Adrenal gland (tissue), 12 donors: ENCODE data around the gene NEO1. TPM values are rescaled to one million over a fixed set of nuclear protein-coding genes. Genes with fewer than 3 reads are reported as not detected.

Experiments used
- DNase-seq, 7 donors: peaks; one replicate each; pipeline ENCODE4 v3.0.0-alpha.2; 2019 to 2020
- H3K27ac ChIP-seq, 5 donors: fragments of 200-600 bp; sonication (generic) in 4 of 5; 1 replicate in 3 of 5; 2 replicates in 2 of 5; pipeline versions ENCODE4 v1.5.1 to v1.8.0; 2016 to 2020; ENCODE audit warnings: mild to moderate bottlenecking in 1 of 5
- H3K27me3 ChIP-seq: fragments of 200-600 bp; 2 replicates; pipeline ENCODE4 v1.8.0; 2021
- H3K36me3 ChIP-seq, 2 donors: fragments of 200-600 bp; replicated peaks in 1 of 2; 1 replicate in 1 of 2; 2 replicates in 1 of 2; pipeline versions ENCODE4 v1.5.1 to v1.8.0; 2018 to 2022
- H3K4me1 ChIP-seq, 2 donors: fragments of 200-600 bp; replicated peaks in 1 of 2; 1 replicate in 1 of 2; 2 replicates in 1 of 2; pipeline versions ENCODE4 v1.5.1 to v1.8.0; 2018 to 2021
- H3K4me3 ChIP-seq, 4 donors: fragments of 200-600 bp; sonication (generic) in 3 of 4; one replicate each; pipeline ENCODE4 v1.5.1; 2016 to 2018
- H3K9me3 ChIP-seq, 3 donors: fragments of 200-600 bp; sonication (generic) in 1 of 3; replicated peaks in 1 of 3; 1 replicate in 2 of 3; 2 replicates in 1 of 3; pipeline versions ENCODE4 v1.5.1 to v1.8.0; 2016 to 2021
- CTCF ChIP-seq, 6 experiments: fragments of 450-650 bp in 4 of 6; fragments of 200-600 bp in 2 of 6; sonication (generic) in 1 of 6; IDR thresholded peaks; 1 replicate in 5 of 6; 2 replicates in 1 of 6; pipeline versions ENCODE4 v1.5.1 to v1.8.0; 2016 to 2021; ENCODE audit warnings: antibody characterized with exemption in 6 of 6, mild to moderate bottlenecking in 2 of 6, moderate library complexity in 1 of 6
- POLR2A ChIP-seq, 2 donors: fragments of 450-650 bp; IDR thresholded peaks; one replicate each; pipeline ENCODE4 v1.6.1; 2017; ENCODE audit warnings: antibody characterized with exemption in 2 of 2, mild to moderate bottlenecking in 2 of 2, moderate library complexity in 1 of 2
- WGBS, 4 donors: extraction: QIAGEN DNeasy Blood & Tissue Kit in 2 of 4; methylation state at CpG; one replicate each; pipeline versions ENCODE4 v1.1.5 to v1.1.7; 2013 to 2017; 5-methylcytosine and 5-hydroxymethylcytosine counted together
- intact Hi-C, 2 donors: fragments of 100-400 bp; cut with DNase I; formaldehyde crosslinking; loops; one replicate each; pipeline versions ENCODE4 v1.14.1 to v1.15.0; 2022 to 2023
- polyA plus RNA-seq, 3 donors: library from polyadenylated mRNA; stranded (reverse); fragments of 200-250 nt in 2 of 3; fragments of 350-450 nt in 1 of 3; fragmentation: Illumina TruSeq in 1 of 3; extraction: RNeasy Lipid Tissue Mini Kit (QIAGEN cat#74804) in 1 of 3; gene quantifications; one replicate each; pipeline ENCODE4 v1.2.3, GENCODE V29; 2013 to 2014
- total RNA-seq, 9 donors: library from RNA; depleted of rRNA in 4 of 9; stranded (reverse); fragments of >200 nt in 4 of 9; fragments of 120-200 nt in 1 of 9; fragmentation: NEBNext Ultra II Directional in 1 of 9; extraction: Animal tissue kit (Norgen Biotek cat#: 25700) in 1 of 9; gene quantifications; one replicate each; pipeline versions ENCODE4 v1.1.0 to v1.2.4, GENCODE V29; 2013 to 2023
- donor health status: healthy with polysubstance abuse.
- donor health status: Bipolar disorder and iron deficiency.
- donor health status: DM: yes; HTN: yes; CAD: no.
- donor health status: DM: no; HTN: no; CAD: no.
- donor health status: DM: no; HTN: no; CAD: no.
- donor health status: DM: yes; HTN: yes; CAD: no.

Gene NEO1
- total and polyA plus RNA-seq, 12 donors, result 5.7 to 28.6 (median 17.1) TPM

- WGBS, 4 donors, result 79 to 83% (median 79%) methylated on average over 7 of the region's 7 CpGs
- Histone ChIP-seq H3K4me1 (no peaks in the 10 kb centered on the region), H3K27ac (no peak overlapping the region), H3K27me3 (no peaks in the 10 kb centered on the region), H3K4me3 (no peak overlapping the region), H3K36me3 (no peaks in the 10 kb centered on the region), H3K9me3 (no peaks in the 10 kb centered on the region)
- TF ChIP-seq POLR2A (IDR thresholded peaks at IDR 0.05), result no peak
- no peak for TF ChIP-seq CTCF (IDR thresholded peaks at IDR 0.05)
- no peak for DNase-seq
- intact Hi-C loops, result no loop called here
Observed at GRCh38 chr15:73345658-73346057, 293.4 kb downstream of the NEO1 start.

- H3K36me3 ChIP-seq, result no peaks in the 10 kb centered on the region
- H3K27me3 ChIP-seq, result no peaks in the 10 kb centered on the region
- H3K4me3 ChIP-seq, result no peak overlapping the region
- no peaks in the 10 kb centered on the region for H3K4me1 ChIP-seq
- no peak for TF ChIP-seq POLR2A (IDR thresholded peaks at IDR 0.05)
- TF ChIP-seq CTCF (IDR thresholded peaks at IDR 0.05), result no peak
- 21 to 31% (median 26%) methylated on average over 8 to 9 of the region's 9 CpGs for WGBS, 4 donors
- intact Hi-C loops, result no loop called here
- no peaks in the 10 kb centered on the region for H3K9me3 ChIP-seq
- H3K27ac ChIP-seq, result no peak overlapping the region
- DNase-seq, result peak in 6 of 7 donors; percentile 32 to 57 (median 42)
Observed at GRCh38 chr15:73346735-73347312, 294.6 kb downstream of the NEO1 start.

- TF ChIP-seq POLR2A (IDR thresholded peaks at IDR 0.05) (no peak), CTCF (IDR thresholded peaks at IDR 0.05) (no peak)
- no peak overlapping the region for H3K27ac ChIP-seq
- no peak for DNase-seq
- H3K4me3 ChIP-seq, result no peak overlapping the region
- no peaks in the 10 kb centered on the region for H3K36me3 ChIP-seq
- intact Hi-C loops, result no loop called here
- H3K9me3 ChIP-seq, result no peaks in the 10 kb centered on the region
- no peaks in the 10 kb centered on the region for H3K27me3 ChIP-seq
- H3K4me1 ChIP-seq, result no peaks in the 10 kb centered on the region
Observed at GRCh38 chr15:73349191-73349590, 296.9 kb downstream of the NEO1 start.

- Histone ChIP-seq H3K27ac (no peak overlapping the region), H3K4me3 (no peak overlapping the region), H3K36me3 (no peaks in the 10 kb centered on the region), H3K4me1 (no peaks in the 10 kb centered on the region), H3K27me3 (no peaks in the 10 kb centered on the region), H3K9me3 (no peaks in the 10 kb centered on the region)
- intact Hi-C loops, result no loop called here
- 76 to 82% (median 80%) methylated on average over 10 of the region's 10 CpGs for WGBS, 4 donors
- no peak for DNase-seq
- no peak for TF ChIP-seq POLR2A (IDR thresholded peaks at IDR 0.05)
- no peak for TF ChIP-seq CTCF (IDR thresholded peaks at IDR 0.05)
Observed at GRCh38 chr15:73352082-73352481, 299.8 kb downstream of the NEO1 start.
